GM23338 (cell line): Measurements from ENCODE around the gene PRPF4.

Source experiments
- EZH2 ChIP-seq: fragments of 200-600 bp; sonication (generic); IDR thresholded peaks from one replicate; pipeline ENCODE4 v1.8.0; 2017; ENCODE audit warnings: antibody characterized with exemption, mild to moderate bottlenecking, low read depth; ENCODE audit not compliant: unreplicated experiment
- EZH2phosphoT487 ChIP-seq: fragments of 200-600 bp; sonication (generic); IDR thresholded peaks from one replicate; pipeline ENCODE4 v1.8.1; 2018; ENCODE audit warnings: antibody characterized with exemption; ENCODE audit not compliant: unreplicated experiment
- POLR2AphosphoS5 ChIP-seq: IDR thresholded peaks from 2 replicates; pipeline ENCODE4 v1.6.1; 2016; ENCODE audit warnings: antibody characterized with exemption, low read depth
- ZNF331 ChIP-seq: fragments of 250-450 bp; sonication (Bioruptor Pico); IDR thresholded peaks from 2 replicates; pipeline ENCODE4 v1.5.0; 2020; ENCODE audit warnings: low read depth, mild to moderate bottlenecking, moderate library complexity
- TF ChIP-seq, protein P1 (sequence below), 2 experiments: fragments of 200-600 bp in 1 of 2; sonication (generic) in 1 of 2; conservative IDR thresholded peaks; 2 replicates each; pipeline versions ENCODE4 v1.5.1 to v1.6.1; 2016 to 2017; ENCODE audit warnings: antibody characterized with exemption in 2 of 2, low read depth in 2 of 2, mild to moderate bottlenecking in 2 of 2, moderate library complexity in 1 of 2

DNA sequence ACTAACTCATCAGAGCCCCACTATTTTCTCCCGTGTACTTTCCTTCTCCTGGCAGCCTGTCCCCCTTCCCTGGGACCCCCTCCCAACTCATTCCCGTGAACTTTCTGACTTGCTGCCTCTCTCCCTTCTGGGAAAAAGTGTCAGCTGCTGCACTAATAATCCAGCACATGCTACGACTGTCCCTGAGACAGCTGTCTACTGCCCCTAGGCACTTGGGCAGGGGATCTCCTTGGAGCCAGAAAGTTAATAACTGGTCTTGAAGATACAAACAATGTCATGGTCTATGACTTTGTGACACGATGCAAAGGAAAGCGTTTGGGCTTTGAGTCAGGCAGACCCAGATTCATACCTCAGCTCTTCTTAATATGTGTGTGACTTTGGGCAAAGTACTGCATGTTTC, 37.8 kb downstream of the PRPF4 start:
- TF ChIP-seq POLR2AphosphoS5 = no peak
- no peak for TF ChIP-seq EZH2
- TF ChIP-seq ZNF331 (CRISPR knock-in tag) = no peak
- TF ChIP-seq, protein P1, sequence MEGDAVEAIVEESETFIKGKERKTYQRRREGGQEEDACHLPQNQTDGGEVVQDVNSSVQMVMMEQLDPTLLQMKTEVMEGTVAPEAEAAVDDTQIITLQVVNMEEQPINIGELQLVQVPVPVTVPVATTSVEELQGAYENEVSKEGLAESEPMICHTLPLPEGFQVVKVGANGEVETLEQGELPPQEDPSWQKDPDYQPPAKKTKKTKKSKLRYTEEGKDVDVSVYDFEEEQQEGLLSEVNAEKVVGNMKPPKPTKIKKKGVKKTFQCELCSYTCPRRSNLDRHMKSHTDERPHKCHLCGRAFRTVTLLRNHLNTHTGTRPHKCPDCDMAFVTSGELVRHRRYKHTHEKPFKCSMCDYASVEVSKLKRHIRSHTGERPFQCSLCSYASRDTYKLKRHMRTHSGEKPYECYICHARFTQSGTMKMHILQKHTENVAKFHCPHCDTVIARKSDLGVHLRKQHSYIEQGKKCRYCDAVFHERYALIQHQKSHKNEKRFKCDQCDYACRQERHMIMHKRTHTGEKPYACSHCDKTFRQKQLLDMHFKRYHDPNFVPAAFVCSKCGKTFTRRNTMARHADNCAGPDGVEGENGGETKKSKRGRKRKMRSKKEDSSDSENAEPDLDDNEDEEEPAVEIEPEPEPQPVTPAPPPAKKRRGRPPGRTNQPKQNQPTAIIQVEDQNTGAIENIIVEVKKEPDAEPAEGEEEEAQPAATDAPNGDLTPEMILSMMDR (conservative IDR thresholded peaks at IDR 0.05; ENCODE audit: low read depth in 2 of 2) = no peak
- no peak for TF ChIP-seq EZH2phosphoT487
